Measurements from ENCODE around the gene C17orf58. TPM values are rescaled to one million over a fixed set of nuclear protein-coding genes. Genes with fewer than 3 reads are reported as not detected.

Gene C17orf58
- total and polyA plus RNA-seq, 9 of the 15 experiments (the other 6 are each of a cell fraction or from before 2014, with no cell fraction given) = 8.6 to 37.4 (median 27.6) TPM

DNA sequence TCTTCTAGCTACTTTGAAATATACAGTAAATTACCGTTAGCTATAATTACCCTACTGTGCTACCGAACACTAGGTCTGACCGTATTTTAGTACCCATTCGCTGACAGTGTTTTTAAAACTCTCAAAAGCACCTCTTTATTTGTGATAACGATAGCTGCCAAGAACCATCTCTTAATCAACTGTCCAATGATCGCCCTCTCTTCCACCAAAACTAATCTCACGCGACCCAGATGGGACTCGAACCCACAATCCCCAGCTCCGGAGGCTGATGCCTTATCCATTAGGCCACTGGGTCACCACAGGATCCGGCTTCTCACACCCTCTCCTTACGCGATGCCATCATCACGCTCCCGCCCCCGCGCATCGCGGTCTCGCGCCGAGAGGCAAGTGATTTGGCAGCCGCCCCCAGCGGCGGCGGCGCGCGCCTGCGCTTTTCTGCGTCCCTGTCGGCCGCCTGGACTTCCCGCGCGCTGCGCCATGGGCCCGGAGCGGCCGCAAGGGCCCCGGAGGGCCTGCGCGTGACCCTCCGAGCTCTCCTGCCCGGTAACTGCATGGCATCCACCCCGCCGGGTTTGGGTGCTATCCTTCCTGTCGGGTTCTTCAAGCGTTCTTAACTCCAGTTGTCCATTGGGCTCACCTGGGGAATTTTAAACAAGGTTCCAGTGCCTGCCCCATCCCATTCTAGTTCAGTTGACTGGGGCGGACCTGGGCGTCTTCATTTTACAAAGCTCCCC lies 23.6 kb upstream of the C17orf58 start (continued):
- TF ChIP-seq, protein P1, sequence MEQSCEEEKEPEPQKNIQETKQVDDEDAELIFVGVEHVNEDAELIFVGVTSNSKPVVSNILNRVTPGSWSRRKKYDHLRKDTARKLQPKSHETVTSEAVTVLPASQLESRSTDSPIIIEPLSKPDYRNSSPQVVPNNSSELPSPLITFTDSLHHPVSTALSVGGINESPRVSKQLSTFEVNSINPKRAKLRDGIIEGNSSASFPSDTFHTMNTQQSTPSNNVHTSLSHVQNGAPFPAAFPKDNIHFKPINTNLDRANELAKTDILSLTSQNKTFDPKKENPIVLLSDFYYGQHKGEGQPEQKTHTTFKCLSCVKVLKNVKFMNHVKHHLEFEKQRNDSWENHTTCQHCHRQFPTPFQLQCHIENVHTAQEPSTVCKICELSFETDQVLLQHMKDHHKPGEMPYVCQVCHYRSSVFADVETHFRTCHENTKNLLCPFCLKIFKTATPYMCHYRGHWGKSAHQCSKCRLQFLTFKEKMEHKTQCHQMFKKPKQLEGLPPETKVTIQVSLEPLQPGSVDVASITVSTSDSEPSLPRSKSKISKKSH (CRISPR knock-in tag; IDR thresholded peaks at IDR 0.05) = no peak
- no peak; the same call in 1 of the 2 replicates for TF ChIP-seq CBFA2T2 (conservative IDR thresholded peaks at IDR 0.05)
- no peak for TF ChIP-seq ZNF551 (CRISPR knock-in tag; IDR thresholded peaks at IDR 0.05)
- no peak for TF ChIP-seq HDGF (IDR thresholded peaks at IDR 0.05)
- no peak for TF ChIP-seq CBX8 (IDR thresholded peaks at IDR 0.05; ENCODE audit: borderline replicate concordance, extremely low read depth, low read depth, low read length, poor library complexity, severe bottlenecking)
- TF ChIP-seq, protein P2, sequence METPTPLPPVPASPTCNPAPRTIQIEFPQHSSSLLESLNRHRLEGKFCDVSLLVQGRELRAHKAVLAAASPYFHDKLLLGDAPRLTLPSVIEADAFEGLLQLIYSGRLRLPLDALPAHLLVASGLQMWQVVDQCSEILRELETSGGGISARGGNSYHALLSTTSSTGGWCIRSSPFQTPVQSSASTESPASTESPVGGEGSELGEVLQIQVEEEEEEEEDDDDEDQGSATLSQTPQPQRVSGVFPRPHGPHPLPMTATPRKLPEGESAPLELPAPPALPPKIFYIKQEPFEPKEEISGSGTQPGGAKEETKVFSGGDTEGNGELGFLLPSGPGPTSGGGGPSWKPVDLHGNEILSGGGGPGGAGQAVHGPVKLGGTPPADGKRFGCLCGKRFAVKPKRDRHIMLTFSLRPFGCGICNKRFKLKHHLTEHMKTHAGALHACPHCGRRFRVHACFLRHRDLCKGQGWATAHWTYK (CRISPR knock-in tag; IDR thresholded peaks at IDR 0.05) = no peak; the same call in 1 of the 2 replicates
- TF ChIP-seq MCM3 (IDR thresholded peaks at IDR 0.05) = no peak
- 0 out of 2 replicates have a peak, but pooled peaks have one; percentile 20 for TF ChIP-seq TCF7L2 (IDR thresholded peaks at IDR 0.05; ENCODE audit: low read depth, low read length)
- no peak for TF ChIP-seq IFI16 (CRISPR knock-in tag; IDR thresholded peaks at IDR 0.05)
- TF ChIP-seq, protein P3, sequence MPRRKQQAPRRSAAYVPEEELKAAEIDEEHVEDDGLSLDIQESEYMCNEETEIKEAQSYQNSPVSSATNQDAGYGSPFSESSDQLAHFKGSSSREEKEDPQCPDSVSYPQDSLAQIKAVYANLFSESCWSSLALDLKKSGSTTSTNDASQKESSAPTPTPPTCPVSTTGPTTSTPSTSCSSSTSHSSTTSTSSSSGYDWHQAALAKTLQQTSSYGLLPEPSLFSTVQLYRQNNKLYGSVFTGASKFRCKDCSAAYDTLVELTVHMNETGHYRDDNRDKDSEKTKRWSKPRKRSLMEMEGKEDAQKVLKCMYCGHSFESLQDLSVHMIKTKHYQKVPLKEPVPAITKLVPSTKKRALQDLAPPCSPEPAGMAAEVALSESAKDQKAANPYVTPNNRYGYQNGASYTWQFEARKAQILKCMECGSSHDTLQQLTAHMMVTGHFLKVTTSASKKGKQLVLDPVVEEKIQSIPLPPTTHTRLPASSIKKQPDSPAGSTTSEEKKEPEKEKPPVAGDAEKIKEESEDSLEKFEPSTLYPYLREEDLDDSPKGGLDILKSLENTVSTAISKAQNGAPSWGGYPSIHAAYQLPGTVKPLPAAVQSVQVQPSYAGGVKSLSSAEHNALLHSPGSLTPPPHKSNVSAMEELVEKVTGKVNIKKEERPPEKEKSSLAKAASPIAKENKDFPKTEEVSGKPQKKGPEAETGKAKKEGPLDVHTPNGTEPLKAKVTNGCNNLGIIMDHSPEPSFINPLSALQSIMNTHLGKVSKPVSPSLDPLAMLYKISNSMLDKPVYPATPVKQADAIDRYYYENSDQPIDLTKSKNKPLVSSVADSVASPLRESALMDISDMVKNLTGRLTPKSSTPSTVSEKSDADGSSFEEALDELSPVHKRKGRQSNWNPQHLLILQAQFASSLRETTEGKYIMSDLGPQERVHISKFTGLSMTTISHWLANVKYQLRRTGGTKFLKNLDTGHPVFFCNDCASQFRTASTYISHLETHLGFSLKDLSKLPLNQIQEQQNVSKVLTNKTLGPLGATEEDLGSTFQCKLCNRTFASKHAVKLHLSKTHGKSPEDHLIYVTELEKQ (CRISPR knock-in tag; IDR thresholded peaks at IDR 0.05) = no peak
- TF ChIP-seq NR3C1 (CRISPR knock-in tag; IDR thresholded peaks at IDR 0.05) = peak; percentile 30; the same call in 1 of the 2 replicates
- TF ChIP-seq GTF2F1 (IDR thresholded peaks at IDR 0.05; ENCODE audit: low read depth, low read length) = peak; percentile 76
- TF ChIP-seq SPI1 (IDR thresholded peaks at IDR 0.05; ENCODE audit: borderline replicate concordance, low read depth, low read length) = no peak
- no peak for TF ChIP-seq PRPF4 (IDR thresholded peaks at IDR 0.05; ENCODE audit: insufficient read depth, low read depth, low read length, poor library complexity, severe bottlenecking)
- TF ChIP-seq TBL1XR1 (IDR thresholded peaks at IDR 0.05; ENCODE audit: low read length in 2 of 2) = peak; percentile 64 to 99
- TF ChIP-seq ADNP (tag; IDR thresholded peaks at IDR 0.05) = peak; percentile 98
- TF ChIP-seq, protein P4, sequence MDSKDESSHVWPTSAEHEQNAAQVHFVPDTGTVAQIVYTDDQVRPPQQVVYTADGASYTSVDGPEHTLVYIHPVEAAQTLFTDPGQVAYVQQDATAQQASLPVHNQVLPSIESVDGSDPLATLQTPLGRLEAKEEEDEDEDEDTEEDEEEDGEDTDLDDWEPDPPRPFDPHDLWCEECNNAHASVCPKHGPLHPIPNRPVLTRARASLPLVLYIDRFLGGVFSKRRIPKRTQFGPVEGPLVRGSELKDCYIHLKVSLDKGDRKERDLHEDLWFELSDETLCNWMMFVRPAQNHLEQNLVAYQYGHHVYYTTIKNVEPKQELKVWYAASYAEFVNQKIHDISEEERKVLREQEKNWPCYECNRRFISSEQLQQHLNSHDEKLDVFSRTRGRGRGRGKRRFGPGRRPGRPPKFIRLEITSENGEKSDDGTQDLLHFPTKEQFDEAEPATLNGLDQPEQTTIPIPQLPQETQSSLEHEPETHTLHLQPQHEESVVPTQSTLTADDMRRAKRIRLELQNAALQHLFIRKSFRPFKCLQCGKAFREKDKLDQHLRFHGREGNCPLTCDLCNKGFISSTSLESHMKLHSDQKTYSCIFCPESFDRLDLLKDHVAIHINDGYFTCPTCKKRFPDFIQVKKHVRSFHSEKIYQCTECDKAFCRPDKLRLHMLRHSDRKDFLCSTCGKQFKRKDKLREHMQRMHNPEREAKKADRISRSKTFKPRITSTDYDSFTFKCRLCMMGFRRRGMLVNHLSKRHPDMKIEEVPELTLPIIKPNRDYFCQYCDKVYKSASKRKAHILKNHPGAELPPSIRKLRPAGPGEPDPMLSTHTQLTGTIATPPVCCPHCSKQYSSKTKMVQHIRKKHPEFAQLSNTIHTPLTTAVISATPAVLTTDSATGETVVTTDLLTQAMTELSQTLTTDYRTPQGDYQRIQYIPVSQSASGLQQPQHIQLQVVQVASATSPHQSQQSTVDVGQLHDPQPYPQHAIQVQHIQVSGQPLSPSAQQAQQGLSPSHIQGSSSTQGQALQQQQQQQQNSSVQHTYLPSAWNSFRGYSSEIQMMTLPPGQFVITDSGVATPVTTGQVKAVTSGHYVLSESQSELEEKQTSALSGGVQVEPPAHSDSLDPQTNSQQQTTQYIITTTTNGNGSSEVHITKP (IDR thresholded peaks at IDR 0.05; ENCODE audit: partially characterized antibody) = no peak
- TF ChIP-seq ZNF347 (CRISPR knock-in tag; IDR thresholded peaks at IDR 0.05; ENCODE audit: low read depth) = no peak
